Subcutaneous abdominal adipose tissue (tissue), 5 donors: ENCODE measurements around the gene KRTAP12-4.
"Not testable (repeated sequence)": the region's sequence is repeated elsewhere in the genome, so short reads cannot be mapped to it uniquely, and the experiment has no call there.

Experiments
- H3K27ac ChIP-seq: one replicate; pipeline ENCODE4 v1.7.0; 2013; ENCODE audit warnings: low read depth, mild to moderate bottlenecking, inconsistent platforms, low read length, moderate library complexity
- H3K27me3 ChIP-seq, 5 donors: one replicate each; pipeline ENCODE4 v1.7.0; 2013; ENCODE audit warnings: low read length in 5 of 5, inconsistent platforms in 1 of 5; ENCODE audit not compliant: control insufficient read depth in 5 of 5, insufficient read depth in 4 of 5
- H3K36me3 ChIP-seq, 5 donors: one replicate each; pipeline ENCODE4 v1.7.0; 2013; ENCODE audit warnings: low read length in 5 of 5; ENCODE audit not compliant: control insufficient read depth in 5 of 5, insufficient read depth in 5 of 5
- H3K4me1 ChIP-seq, 5 donors: one replicate each; pipeline ENCODE4 v1.7.0; 2013; ENCODE audit warnings: low read length in 5 of 5, mild to moderate bottlenecking in 3 of 5, moderate library complexity in 1 of 5; ENCODE audit not compliant: control insufficient read depth in 5 of 5, insufficient read depth in 5 of 5
- H3K4me3 ChIP-seq, 5 donors: one replicate each; pipeline ENCODE4 v1.7.0; 2013; ENCODE audit warnings: low read length in 5 of 5, low read depth in 1 of 5
- H3K9ac ChIP-seq, 5 donors: one replicate each; pipeline ENCODE4 v1.7.0; 2013; ENCODE audit warnings: low read length in 5 of 5, mild to moderate bottlenecking in 4 of 5, moderate library complexity in 3 of 5
- H3K9me3 ChIP-seq, 5 donors: one replicate each; pipeline ENCODE4 v1.7.0; 2013; ENCODE audit warnings: low read length in 5 of 5; ENCODE audit not compliant: control insufficient read depth in 5 of 5
- donor health status: healthy.
- donor health status: healthy.
- donor health status: healthy.
- donor health status: healthy.
- donor health status: healthy.

Gene KRTAP12-4

GRCh38 chr21:44677881-44678280 is 23.4 kb upstream of the KRTAP12-4 start:
- Histone ChIP-seq H3K9me3 (peaks cover 0 to 4% (median 0%) of the 10 kb centered on the region in 5 donors), H3K36me3 (no peaks in the 10 kb centered on the region), H3K4me1 (no peaks in the 10 kb centered on the region), H3K27ac (no peak overlapping the region), H3K4me3 (no peak overlapping the region), H3K27me3 (peaks cover 0 to 5% (median 4%) of the 10 kb centered on the region in 5 donors), H3K9ac (no peak overlapping the region)

- peaks cover 0 to 23% (median 9%) of the 10 kb centered on the region in 5 donors for H3K9me3 ChIP-seq
- no peaks in the 10 kb centered on the region for H3K4me1 ChIP-seq
- H3K9ac ChIP-seq: no peak overlapping the region
- peaks cover 0 to 11% (median 0%) of the 10 kb centered on the region in 5 donors for H3K27me3 ChIP-seq
- H3K4me3 ChIP-seq: no peak overlapping the region
- no peak overlapping the region for H3K27ac ChIP-seq
- H3K36me3 ChIP-seq: no peaks in the 10 kb centered on the region
These were observed 17.5 kb upstream of the KRTAP12-4 start for GRCh38 chr21:44671911-44672310.

DNA sequence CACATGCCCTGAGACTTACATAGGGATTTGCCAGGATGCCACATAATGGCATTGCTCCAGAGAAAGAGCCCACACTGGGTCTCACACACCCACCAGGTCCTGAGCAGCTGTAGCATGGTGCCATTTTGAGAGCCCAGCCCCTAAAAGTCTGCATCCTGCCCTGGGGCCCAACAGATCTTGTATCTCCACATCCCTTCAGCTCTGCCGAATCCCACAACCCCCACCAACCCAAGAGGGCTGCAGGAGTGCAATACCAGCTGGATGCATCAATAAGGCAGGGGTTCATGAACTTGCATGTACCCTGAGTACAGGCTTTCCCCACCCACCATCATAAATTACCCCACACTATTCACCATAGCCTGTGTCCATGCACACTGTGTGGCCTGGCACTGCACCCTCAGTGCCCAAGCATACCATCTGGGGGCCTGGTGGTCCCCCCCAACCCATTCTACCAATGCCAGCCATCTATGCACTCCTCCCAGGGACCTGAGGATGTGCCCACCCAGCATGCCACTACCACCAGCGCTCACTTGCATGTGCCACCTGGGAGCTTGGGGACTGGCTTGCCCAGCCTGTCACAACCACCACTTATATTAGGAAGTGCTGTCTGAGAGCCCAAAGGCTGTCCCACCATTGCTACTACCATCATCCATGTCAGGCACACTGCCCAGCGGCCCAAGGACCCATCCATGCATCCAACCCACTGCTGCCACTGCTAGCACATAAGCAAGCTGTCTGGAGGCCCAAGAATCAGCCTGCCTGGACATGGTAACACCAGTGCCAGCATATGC is 16.4 kb upstream of the KRTAP12-4 start:
- H3K27ac ChIP-seq: no peak overlapping the region
- H3K9ac ChIP-seq: no peak overlapping the region
- peak overlapping the region in 1 of 5 donors; percentile 13 for H3K4me3 ChIP-seq
- H3K4me1 ChIP-seq: no peaks in the 10 kb centered on the region
- H3K9me3 ChIP-seq: peaks cover 0 to 23% (median 9%) of the 10 kb centered on the region in 5 donors
- H3K36me3 ChIP-seq: no peaks in the 10 kb centered on the region
- peaks cover 0 to 11% (median 5%) of the 10 kb centered on the region in 5 donors for H3K27me3 ChIP-seq

- Histone ChIP-seq H3K27me3 (peaks cover 0 to 15% (median 5%) of the 10 kb centered on the region in 5 donors), H3K4me1 (no peaks in the 10 kb centered on the region), H3K27ac (no peak overlapping the region), H3K9ac (no peak overlapping the region), H3K9me3 (peaks cover 0 to 18% (median 14%) of the 10 kb centered on the region in 5 donors), H3K4me3 (no peak overlapping the region), H3K36me3 (no peaks in the 10 kb centered on the region)
These were observed 13.2 kb upstream of the KRTAP12-4 start for GRCh38 chr21:44667612-44668011.

- H3K4me3 ChIP-seq: no peak within 1 kb of the TSS
- no peaks in the 10 kb centered on the region for H3K4me1 ChIP-seq
- no peak within 1 kb of the TSS for H3K9ac ChIP-seq
- H3K36me3 ChIP-seq: no peaks in the 10 kb centered on the region
- no peak within 1 kb of the TSS for H3K27ac ChIP-seq
- peaks cover 0 to 14% (median 13%) of the 10 kb centered on the region in 5 donors for H3K9me3 ChIP-seq
- H3K27me3 ChIP-seq: peaks cover 0 to 15% (median 5%) of the 10 kb centered on the region in 5 donors
These were observed 12.2 kb upstream of the KRTAP12-4 start, which contains the start of gene KRTAP12-2 for GRCh38 chr21:44666401-44667320. KRTAP12-2 (minus strand) TSS chr21:44666927; CDS start chr21:44666886, 41 bp downstream.

DNA sequence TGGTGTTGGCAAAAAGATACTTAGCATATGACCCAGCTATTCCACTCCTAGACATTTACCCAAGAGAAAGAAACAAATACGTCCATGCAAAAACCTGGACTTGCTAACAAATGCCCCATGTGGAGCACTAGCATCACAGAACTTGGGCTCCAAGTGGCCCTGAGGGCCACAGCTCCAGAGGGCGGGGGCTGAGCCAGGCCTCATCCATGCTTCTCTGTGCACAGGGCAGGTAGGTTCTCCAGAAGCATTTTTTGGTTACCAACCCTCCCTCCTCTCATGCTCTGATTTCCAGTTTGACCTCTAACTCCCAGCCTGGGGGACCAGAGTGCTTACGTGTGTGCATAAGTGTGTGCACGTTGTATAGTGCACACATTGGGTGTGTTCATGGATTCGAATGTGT is 10.2 kb upstream of the KRTAP12-4 start:
- Histone ChIP-seq H3K36me3 (no peaks in the 10 kb centered on the region), H3K4me3 (no peak overlapping the region), H3K27ac (no peak overlapping the region), H3K9me3 (peaks cover 0 to 5% (median 3%) of the 10 kb centered on the region in 5 donors), H3K9ac (no peak overlapping the region), H3K4me1 (no peaks in the 10 kb centered on the region), H3K27me3 (peaks cover 0 to 8% (median 2%) of the 10 kb centered on the region in 5 donors)

DNA sequence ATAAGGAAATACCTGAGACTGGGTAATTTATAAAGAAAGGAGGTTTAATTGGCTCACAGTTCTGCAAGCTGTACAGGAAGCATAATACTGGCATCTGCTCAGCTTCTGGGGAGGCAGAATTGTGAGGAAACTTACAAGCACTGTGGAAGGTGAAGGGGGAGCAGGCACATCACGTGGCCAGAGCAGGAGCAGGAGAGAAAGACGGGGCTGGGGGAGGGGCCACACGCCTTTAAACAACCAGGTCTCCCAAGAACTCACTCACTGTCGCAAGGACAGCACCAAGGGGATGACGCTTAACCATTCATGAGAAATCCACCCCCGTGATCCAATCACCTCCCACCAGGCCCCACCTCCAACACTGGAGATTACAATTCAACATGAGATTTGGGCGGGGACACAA is 7.1 kb upstream of the KRTAP12-4 start:
- H3K9ac ChIP-seq, H3K9me3 ChIP-seq, H3K4me3 ChIP-seq, H3K27ac ChIP-seq, H3K36me3 ChIP-seq: not testable (repeated sequence)
- Histone ChIP-seq H3K4me1 (peaks cover 0 to 22% (median 5%) of the 10 kb centered on the region in 5 donors), H3K27me3 (peaks cover 4 to 14% (median 13%) of the 10 kb centered on the region in 5 donors)

- Histone ChIP-seq H3K4me1 (peaks cover 0 to 22% (median 5%) of the 10 kb centered on the region in 5 donors), H3K27ac (no peak overlapping the region), H3K4me3 (no peak overlapping the region), H3K27me3 (peaks cover 4 to 20% (median 12%) of the 10 kb centered on the region in 5 donors), H3K9ac (no peak overlapping the region), H3K9me3 (peaks cover 0 to 12% (median 11%) of the 10 kb centered on the region in 5 donors), H3K36me3 (no peaks in the 10 kb centered on the region)
These were observed 4.6 kb upstream of the KRTAP12-4 start for GRCh38 chr21:44658913-44659595.

GRCh38 chr21:44658541-44658910 is 4.1 kb upstream of the KRTAP12-4 start:
- H3K4me1 ChIP-seq: peaks cover 0 to 22% (median 5%) of the 10 kb centered on the region in 5 donors
- no peak overlapping the region for H3K4me3 ChIP-seq
- peaks cover 4 to 21% (median 14%) of the 10 kb centered on the region in 5 donors for H3K27me3 ChIP-seq
- no peak overlapping the region for H3K9ac ChIP-seq
- peaks cover 0 to 12% (median 11%) of the 10 kb centered on the region in 5 donors for H3K9me3 ChIP-seq
- no peak overlapping the region for H3K27ac ChIP-seq
- H3K36me3 ChIP-seq: no peaks in the 10 kb centered on the region
